ENCODE measurements around the gene TMCO4.

TMCO4 gene

GRCh38 chr1:19710825-19711611 is 88.7 kb downstream of the TMCO4 start:
- no peak for DNase-seq

GRCh38 chr1:19709260-19709793 is 90.4 kb downstream of the TMCO4 start:
- no peak for DNase-seq

GRCh38 chr1:19708567-19709110 is 91.1 kb downstream of the TMCO4 start:
- DNase-seq, result no peak

GRCh38 chr1:19706136-19706535 is 93.6 kb downstream of the TMCO4 start:
- no peak for DNase-seq

GRCh38 chr1:19705464-19705863 is 94.3 kb downstream of the TMCO4 start:
- no peak for DNase-seq

- DNase-seq, result no peak
Observed at GRCh38 chr1:19704247-19705113, 95.2 kb downstream of the TMCO4 start.

GRCh38 chr1:19703280-19703679 is 96.4 kb downstream of the TMCO4 start:
- no peak for DNase-seq

- DNase-seq, result no peak
Observed at GRCh38 chr1:19700079-19700777, 99.5 kb downstream of the TMCO4 start.

GRCh38 chr1:19698181-19698580 is 101.5 kb downstream of the TMCO4 start:
- no peak for DNase-seq

GRCh38 chr1:19696820-19697219 is 102.9 kb downstream of the TMCO4 start:
- DNase-seq, result no peak

- DNase-seq, result no peak
Observed at GRCh38 chr1:19695772-19696171, 103.9 kb downstream of the TMCO4 start.

GRCh38 chr1:19694298-19694697 is 105.4 kb downstream of the TMCO4 start:
- DNase-seq, result no peak

GRCh38 chr1:19690342-19690741 is 109.4 kb downstream of the TMCO4 start:
- no peak for DNase-seq

- no peak for DNase-seq
Observed at GRCh38 chr1:19689856-19690255, 109.9 kb downstream of the TMCO4 start.

- no peak for DNase-seq
Observed at GRCh38 chr1:19689085-19689757, 110.5 kb downstream of the TMCO4 start.

GRCh38 chr1:19688041-19688842 is 111.5 kb downstream of the TMCO4 start:
- no peak for DNase-seq

GRCh38 chr1:19687414-19687813 is 112.3 kb downstream of the TMCO4 start:
- DNase-seq, result no peak

- DNase-seq, result no peak
Observed at GRCh38 chr1:19685994-19686393, 113.7 kb downstream of the TMCO4 start.

GRCh38 chr1:19684677-19685076 is 115.0 kb downstream of the TMCO4 start:
- DNase-seq, result no peak

- no peak for DNase-seq
Observed at GRCh38 chr1:19683351-19683750, 116.4 kb downstream of the TMCO4 start.

- no peak for DNase-seq
Observed at GRCh38 chr1:19682901-19683300, 116.8 kb downstream of the TMCO4 start.
